Measurements from ENCODE around the gene NOS3. TPM values are rescaled to one million over a fixed set of nuclear protein-coding genes. Genes with fewer than 3 reads are reported as not detected.

The NOS3 gene
- total and polyA plus RNA-seq, 8 donors = 7.5 to 21.8 (median 10.4) TPM

- intact Hi-C loops (cut with DNase I) = no loop called here
- H3K4me1 ChIP-seq = peaks cover 10 to 32% of the 10 kb centered on the region in 2 donors
- no peak overlapping the region for H3K4me3 ChIP-seq
- DNase-seq = no peak
- H3K27me3 ChIP-seq = peaks cover 0 to 29% of the 10 kb centered on the region in 2 donors
- ATAC-seq = no peak
- peaks cover 0 to 5% of the 10 kb centered on the region in 2 donors for H3K36me3 ChIP-seq
- TF ChIP-seq, protein P1, sequence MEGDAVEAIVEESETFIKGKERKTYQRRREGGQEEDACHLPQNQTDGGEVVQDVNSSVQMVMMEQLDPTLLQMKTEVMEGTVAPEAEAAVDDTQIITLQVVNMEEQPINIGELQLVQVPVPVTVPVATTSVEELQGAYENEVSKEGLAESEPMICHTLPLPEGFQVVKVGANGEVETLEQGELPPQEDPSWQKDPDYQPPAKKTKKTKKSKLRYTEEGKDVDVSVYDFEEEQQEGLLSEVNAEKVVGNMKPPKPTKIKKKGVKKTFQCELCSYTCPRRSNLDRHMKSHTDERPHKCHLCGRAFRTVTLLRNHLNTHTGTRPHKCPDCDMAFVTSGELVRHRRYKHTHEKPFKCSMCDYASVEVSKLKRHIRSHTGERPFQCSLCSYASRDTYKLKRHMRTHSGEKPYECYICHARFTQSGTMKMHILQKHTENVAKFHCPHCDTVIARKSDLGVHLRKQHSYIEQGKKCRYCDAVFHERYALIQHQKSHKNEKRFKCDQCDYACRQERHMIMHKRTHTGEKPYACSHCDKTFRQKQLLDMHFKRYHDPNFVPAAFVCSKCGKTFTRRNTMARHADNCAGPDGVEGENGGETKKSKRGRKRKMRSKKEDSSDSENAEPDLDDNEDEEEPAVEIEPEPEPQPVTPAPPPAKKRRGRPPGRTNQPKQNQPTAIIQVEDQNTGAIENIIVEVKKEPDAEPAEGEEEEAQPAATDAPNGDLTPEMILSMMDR (IDR thresholded peaks at IDR 0.05) = no peak
- H3K9me3 ChIP-seq = no peaks in the 10 kb centered on the region
- no peak overlapping the region for H3K27ac ChIP-seq
Observed at GRCh38 chr7:151005566-151005965, 14.7 kb downstream of the NOS3 start.

GRCh38 chr7:151006590-151007300 lies 15.9 kb downstream of the NOS3 start:
- Histone ChIP-seq H3K4me3 (no peak overlapping the region), H3K36me3 (no peaks in the 10 kb centered on the region), H3K4me1 (peaks cover 16 to 40% of the 10 kb centered on the region in 2 donors), H3K27ac (peak overlapping the region in 1 of 2 donors; percentile 7), H3K27me3 (peaks cover 0 to 40% of the 10 kb centered on the region in 2 donors), H3K9me3 (no peaks in the 10 kb centered on the region)
- ATAC-seq (no peak), DNase-seq (no peak)
- TF ChIP-seq, protein P1 (IDR thresholded peaks at IDR 0.05) = no peak
- intact Hi-C loops (cut with DNase I) = no loop called here

DNA sequence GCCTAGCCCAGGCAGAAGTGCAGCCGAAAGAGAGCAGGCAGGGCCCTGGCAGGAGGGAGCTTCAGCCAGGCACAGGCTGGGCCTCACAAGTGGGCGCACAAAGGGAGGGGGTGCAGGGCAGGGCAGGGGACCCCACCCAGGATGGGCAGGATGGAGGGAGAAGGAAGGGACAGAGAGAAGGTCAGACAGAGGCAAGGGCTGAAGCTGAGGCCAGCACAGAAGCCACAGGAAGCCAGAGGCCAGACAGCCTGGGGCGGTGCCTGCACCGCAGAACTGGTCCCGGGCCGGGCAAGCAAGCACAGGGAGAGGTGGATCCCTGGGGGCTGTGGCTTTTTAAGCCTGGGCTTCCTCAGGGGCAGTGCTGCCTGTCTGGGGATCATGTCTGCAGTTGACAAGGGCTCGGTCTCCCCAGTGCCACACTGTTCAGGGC lies 16.7 kb downstream of the NOS3 start:
- H3K27ac ChIP-seq = peak overlapping the region; percentile 7 to 17
- ATAC-seq (no peak), DNase-seq (peak in 1 of 4 donors; percentile 55)
- peaks cover 16 to 44% of the 10 kb centered on the region in 2 donors for H3K4me1 ChIP-seq
- no peak overlapping the region for H3K4me3 ChIP-seq
- intact Hi-C loops (cut with DNase I) = no loop called here
- TF ChIP-seq, protein P1 (IDR thresholded peaks at IDR 0.05) = no peak
- no peaks in the 10 kb centered on the region for H3K9me3 ChIP-seq
- H3K27me3 ChIP-seq = peaks cover 0 to 47% of the 10 kb centered on the region in 2 donors
- no peaks in the 10 kb centered on the region for H3K36me3 ChIP-seq

DNA sequence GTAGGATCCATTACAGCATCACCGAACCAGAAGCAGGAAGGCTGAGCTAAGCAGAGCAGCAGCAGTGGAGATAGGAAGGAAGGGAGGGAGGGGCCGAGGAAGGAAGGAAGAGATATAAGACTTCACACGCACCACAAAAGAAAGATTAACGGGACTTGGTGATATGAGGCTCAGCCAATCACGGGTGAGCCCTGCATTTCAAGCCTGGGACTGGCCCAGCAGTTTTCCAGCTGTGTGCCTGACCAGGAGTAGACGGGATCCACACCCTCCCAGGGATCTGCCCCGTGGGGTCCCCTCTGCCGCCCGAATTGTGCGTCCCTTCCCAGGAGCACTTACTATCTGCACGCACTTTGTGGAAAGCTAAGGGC lies 17.3 kb downstream of the NOS3 start:
- peaks cover 16 to 50% of the 10 kb centered on the region in 2 donors for H3K4me1 ChIP-seq
- TF ChIP-seq, protein P1 (IDR thresholded peaks at IDR 0.05) = no peak
- H3K36me3 ChIP-seq = no peaks in the 10 kb centered on the region
- DNase-seq (no peak), ATAC-seq (peak; percentile 1)
- H3K27ac ChIP-seq = peak overlapping the region in 1 of 2 donors; percentile 7
- intact Hi-C loops (cut with DNase I) = no loop called here
- H3K27me3 ChIP-seq = peaks cover 0 to 54% of the 10 kb centered on the region in 2 donors
- H3K4me3 ChIP-seq = peak overlapping the region in 1 of 2 donors; percentile 9
- H3K9me3 ChIP-seq = no peaks in the 10 kb centered on the region

- intact Hi-C loops (cut with DNase I) = no loop called here
- Histone ChIP-seq H3K27me3 (peaks cover 3 to 60% of the 10 kb centered on the region in 2 donors), H3K4me1 (peaks cover 16 to 55% of the 10 kb centered on the region in 2 donors), H3K9me3 (no peaks in the 10 kb centered on the region), H3K4me3 (peak overlapping the region in 1 of 2 donors; percentile 9), H3K27ac (no peak overlapping the region), H3K36me3 (no peaks in the 10 kb centered on the region)
- ATAC-seq = peak; percentile 61
- TF ChIP-seq, protein P1 (IDR thresholded peaks at IDR 0.05) = peak; percentile 65 to 80
- DNase-seq = peak in 3 of 4 donors; percentile 56 to 93 (median 62)
Observed at GRCh38 chr7:151008511-151009323, 17.9 kb downstream of the NOS3 start.

Measured in left lung (tissue), 10 donors.